Heart left ventricle (tissue), 16 donors: ENCODE data around the gene FAAP100. TPM values are rescaled to one million over a fixed set of nuclear protein-coding genes. Genes with fewer than 3 reads are reported as not detected.
A peak's percentile ranks its signal among the peaks of the same experiment; 100 is the strongest.

ENCODE experiments used
- ATAC-seq, 4 donors: fragments of 200-7000 bp; cut with Tn5 transposase; one replicate each; pipeline ENCODE4 v1.9.1; 2020 to 2022; ENCODE audit warnings: moderate library complexity in 4 of 4, mild to moderate bottlenecking in 3 of 4, moderate number of reproducible peaks in 1 of 4
- DNase-seq, 5 donors: peaks; one replicate each; pipeline ENCODE4 v3.0.0-alpha.2; 2020
- H3K27ac ChIP-seq, 12 donors: fragments of 200-600 bp; sonication (generic) in 4 of 12; one replicate each; pipeline versions ENCODE4 v1.5.0 to v1.8.0; 2016 to 2022; ENCODE audit warnings: mild to moderate bottlenecking in 2 of 12
- H3K27me3 ChIP-seq, 9 donors: fragments of 200-600 bp; sonication (generic) in 2 of 9; one replicate each; pipeline versions ENCODE4 v1.5.1 to v1.8.0; 2016 to 2022; ENCODE audit warnings: mild to moderate bottlenecking in 3 of 9
- H3K36me3 ChIP-seq, 9 donors: fragments of 200-600 bp; sonication (generic) in 2 of 9; one replicate each; pipeline versions ENCODE4 v1.5.0 to v1.8.0; 2018 to 2022; ENCODE audit warnings: mild to moderate bottlenecking in 2 of 9
- H3K4me1 ChIP-seq, 12 donors: fragments of 200-600 bp; sonication (generic) in 4 of 12; one replicate each; pipeline versions ENCODE4 v1.5.0 to v1.8.0; 2016 to 2022; ENCODE audit warnings: mild to moderate bottlenecking in 3 of 12
- H3K4me3 ChIP-seq, 12 donors: fragments of 200-600 bp; sonication (generic) in 4 of 12; one replicate each; pipeline versions ENCODE4 v1.5.0 to v1.8.0; 2017 to 2022; ENCODE audit warnings: mild to moderate bottlenecking in 9 of 12, moderate library complexity in 4 of 12
- H3K9me3 ChIP-seq, 12 donors: fragments of 200-600 bp; sonication (generic) in 4 of 12; one replicate each; pipeline versions ENCODE4 v1.5.0 to v1.8.0; 2016 to 2022; ENCODE audit warnings: mild to moderate bottlenecking in 1 of 12
- POLR2A ChIP-seq, 2 donors: fragments of 450-650 bp; IDR thresholded peaks; one replicate each; pipeline ENCODE4 v1.6.1; 2017; ENCODE audit warnings: antibody characterized with exemption in 2 of 2, mild to moderate bottlenecking in 2 of 2, moderate library complexity in 2 of 2
- WGBS, 4 donors: extraction: QIAGEN DNeasy Blood & Tissue Kit in 2 of 4; methylation state at CpG; one replicate each; pipeline versions ENCODE4 v1.1.5 to v1.1.7; 2013 to 2018; 5-methylcytosine and 5-hydroxymethylcytosine counted together
- intact Hi-C, 10 donors: fragments of 100-400 bp; cut with DNase I; formaldehyde crosslinking; loops; one replicate each; pipeline versions ENCODE4 v1.11.1 to v1.14.2; 2022
- polyA plus RNA-seq, 2 donors: library from polyadenylated mRNA; stranded (reverse); fragments of 200-250 nt; gene quantifications; one replicate each; pipeline ENCODE4 v1.2.3, GENCODE V29; 2013
- total RNA-seq, 9 donors: library from RNA; depleted of rRNA in 2 of 9; stranded (reverse); fragments of >200 nt in 2 of 9; fragmentation: NEBNext Ultra II Directional in 3 of 9; extraction: Animal tissue kit (Norgen Biotek cat#: 25700) in 3 of 9; gene quantifications; one replicate each; pipeline versions ENCODE4 v1.1.0 to v1.2.4, GENCODE V29; 2016 to 2023
- TF ChIP-seq, protein P1 (sequence below), 12 donors: fragments of 200-600 bp; sonication (generic) in 4 of 12; IDR thresholded peaks; one replicate each; pipeline versions ENCODE4 v1.5.0 to v1.8.0; 2018 to 2022; ENCODE audit warnings: antibody characterized with exemption in 12 of 12, mild to moderate bottlenecking in 5 of 12
- donor health status: ischemic (EF 13 %, LVEDD 7.1; RV severe dilation, severe dysfunction).
- donor health status: healthy with polysubstance abuse.
- donor health status: DM: no; HTN: yes; CAD: no.
- donor health status: DM: no; HTN: no; CAD: no.
- donor health status: ischemic (EF 25% LVEDD 6.9; RV normal size, moderate dysfunction).
- donor health status: ischemic (EF 25% LVEDD 5.7; RV mildly dilated, moderate dysfunction).
- donor health status: healthy.
- donor health status: DM: yes; HTN: yes; CAD: no.
- donor health status: ischemic (EF 35%, LVEDD 5.7; RV mildly dilated, moderate dysfunction).
- donor health status: nonischemic (EF 11% LVEDD 7.7; RV severe dilation, severe dysfunction).
- donor health status: DM: yes; HTN: yes; CAD: no.
- donor health status: PGD.
- donor health status: ischemic (EF 29% LVEDD 5.4; RV normal size, mild dysfunction).
- donor health status: nonischemic (EF 23%, LVEDD 6.1; RV moderate dilation, normal function).

The FAAP100 gene
- total and polyA plus RNA-seq, 11 donors, result 10.1 to 21.6 (median 16.6) TPM

DNA sequence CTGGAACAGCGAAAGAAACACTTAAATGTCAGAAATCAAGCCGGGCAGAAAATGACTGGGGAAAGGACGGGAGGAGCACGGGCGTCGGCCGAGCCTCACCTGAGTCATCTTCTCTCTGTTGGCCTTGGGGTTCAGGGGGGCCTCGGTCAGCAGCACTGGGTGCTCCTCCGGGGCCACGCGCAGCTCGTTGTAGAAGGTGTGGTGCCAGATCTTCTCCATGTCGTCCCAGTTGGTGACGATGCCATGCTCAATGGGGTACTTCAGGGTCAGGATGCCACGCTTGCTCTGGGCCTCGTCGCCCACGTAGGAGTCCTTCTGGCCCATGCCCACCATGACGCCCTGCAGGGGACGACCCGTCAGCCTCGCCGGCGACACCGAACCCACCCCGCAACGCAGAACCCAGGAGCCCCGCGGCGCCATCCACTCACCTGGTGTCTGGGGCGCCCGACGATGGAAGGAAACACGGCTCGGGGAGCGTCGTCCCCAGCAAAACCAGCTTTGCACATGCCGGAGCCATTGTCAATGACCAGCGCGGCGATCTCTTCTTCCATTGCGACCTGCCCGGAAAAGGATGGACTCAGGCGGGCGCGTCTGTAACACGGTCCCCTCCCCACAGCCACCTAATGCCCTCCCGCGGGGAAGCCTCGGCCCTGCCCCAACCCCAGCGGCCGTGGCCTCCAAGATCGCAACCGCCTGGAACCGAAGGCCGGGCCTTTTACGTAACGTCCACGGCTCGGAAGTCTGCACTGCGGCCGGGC is 40.2 kb downstream of the FAAP100 start:
- H3K4me3 ChIP-seq, result peak overlapping the region; percentile 81 to 99 (median 94)
- peaks cover 0 to 4% (median 0%) of the 10 kb centered on the region in 12 donors for H3K9me3 ChIP-seq
- H3K4me1 ChIP-seq, result peaks cover 5 to 50% (median 31%) of the 10 kb centered on the region in 12 donors
- DNase-seq (peak in 2 of 5 donors; percentile 61 to 82), ATAC-seq (peak in 1 of 4 donors; percentile 1)
- intact Hi-C loops, result loop anchor here in 6 of 10 donors (2.0 to 10.0 kb wide), 8 partner anchors 27 to 353 kb away; partner anchors contain the start of genes BAHCC1 (in 2 of the 6), FAAP100 (in 1 of the 6) and P4HB (in 1 of the 6)
- TF ChIP-seq, protein P1, sequence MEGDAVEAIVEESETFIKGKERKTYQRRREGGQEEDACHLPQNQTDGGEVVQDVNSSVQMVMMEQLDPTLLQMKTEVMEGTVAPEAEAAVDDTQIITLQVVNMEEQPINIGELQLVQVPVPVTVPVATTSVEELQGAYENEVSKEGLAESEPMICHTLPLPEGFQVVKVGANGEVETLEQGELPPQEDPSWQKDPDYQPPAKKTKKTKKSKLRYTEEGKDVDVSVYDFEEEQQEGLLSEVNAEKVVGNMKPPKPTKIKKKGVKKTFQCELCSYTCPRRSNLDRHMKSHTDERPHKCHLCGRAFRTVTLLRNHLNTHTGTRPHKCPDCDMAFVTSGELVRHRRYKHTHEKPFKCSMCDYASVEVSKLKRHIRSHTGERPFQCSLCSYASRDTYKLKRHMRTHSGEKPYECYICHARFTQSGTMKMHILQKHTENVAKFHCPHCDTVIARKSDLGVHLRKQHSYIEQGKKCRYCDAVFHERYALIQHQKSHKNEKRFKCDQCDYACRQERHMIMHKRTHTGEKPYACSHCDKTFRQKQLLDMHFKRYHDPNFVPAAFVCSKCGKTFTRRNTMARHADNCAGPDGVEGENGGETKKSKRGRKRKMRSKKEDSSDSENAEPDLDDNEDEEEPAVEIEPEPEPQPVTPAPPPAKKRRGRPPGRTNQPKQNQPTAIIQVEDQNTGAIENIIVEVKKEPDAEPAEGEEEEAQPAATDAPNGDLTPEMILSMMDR (IDR thresholded peaks at IDR 0.05), result no peak
- TF ChIP-seq POLR2A (IDR thresholded peaks at IDR 0.05), result no peak
- no peaks in the 10 kb centered on the region for H3K27me3 ChIP-seq
- peaks cover 18 to 44% (median 37%) of the 10 kb centered on the region in 9 donors for H3K36me3 ChIP-seq
- 0 to 1% (median 0%) methylated on average over 28 to 62 of the region's 62 CpGs for WGBS, 4 donors
- peak overlapping the region; percentile 96 to 100 (median 100) for H3K27ac ChIP-seq

DNA sequence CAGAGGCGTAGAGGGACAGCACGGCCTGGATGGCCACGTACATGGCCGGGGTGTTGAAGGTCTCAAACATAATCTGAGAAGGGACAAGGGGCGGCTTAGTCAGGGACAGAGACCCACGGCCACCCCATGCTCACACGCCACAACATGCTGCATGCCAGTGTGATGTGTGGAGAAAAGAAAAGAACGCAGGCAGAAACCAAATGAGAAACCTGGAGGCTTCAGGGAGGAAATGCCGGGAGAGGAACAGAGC is 40.7 kb downstream of the FAAP100 start:
- ATAC-seq (no peak), DNase-seq (no peak)
- Histone ChIP-seq H3K4me3 (peak overlapping the region; percentile 81 to 99 (median 94)), H3K9me3 (peaks cover 0 to 4% (median 0%) of the 10 kb centered on the region in 12 donors), H3K27ac (peak overlapping the region; percentile 96 to 100 (median 100)), H3K4me1 (peaks cover 2 to 45% (median 26%) of the 10 kb centered on the region in 12 donors), H3K27me3 (no peaks in the 10 kb centered on the region), H3K36me3 (peaks cover 18 to 44% (median 37%) of the 10 kb centered on the region in 9 donors)
- intact Hi-C loops, result loop anchor here in 5 of 10 donors (2.0 to 10.0 kb wide), 7 partner anchors 41 to 353 kb away; partner anchors contain the start of genes BAHCC1 (in 2 of the 5), FAAP100 (in 1 of the 5) and P4HB (in 1 of the 5)
- TF ChIP-seq, protein P1 (IDR thresholded peaks at IDR 0.05), result no peak
- no peak for TF ChIP-seq POLR2A (IDR thresholded peaks at IDR 0.05)
- WGBS, 4 donors, result 0 to 2% (median 1%) methylated on average over 9 of the region's 9 CpGs

DNA sequence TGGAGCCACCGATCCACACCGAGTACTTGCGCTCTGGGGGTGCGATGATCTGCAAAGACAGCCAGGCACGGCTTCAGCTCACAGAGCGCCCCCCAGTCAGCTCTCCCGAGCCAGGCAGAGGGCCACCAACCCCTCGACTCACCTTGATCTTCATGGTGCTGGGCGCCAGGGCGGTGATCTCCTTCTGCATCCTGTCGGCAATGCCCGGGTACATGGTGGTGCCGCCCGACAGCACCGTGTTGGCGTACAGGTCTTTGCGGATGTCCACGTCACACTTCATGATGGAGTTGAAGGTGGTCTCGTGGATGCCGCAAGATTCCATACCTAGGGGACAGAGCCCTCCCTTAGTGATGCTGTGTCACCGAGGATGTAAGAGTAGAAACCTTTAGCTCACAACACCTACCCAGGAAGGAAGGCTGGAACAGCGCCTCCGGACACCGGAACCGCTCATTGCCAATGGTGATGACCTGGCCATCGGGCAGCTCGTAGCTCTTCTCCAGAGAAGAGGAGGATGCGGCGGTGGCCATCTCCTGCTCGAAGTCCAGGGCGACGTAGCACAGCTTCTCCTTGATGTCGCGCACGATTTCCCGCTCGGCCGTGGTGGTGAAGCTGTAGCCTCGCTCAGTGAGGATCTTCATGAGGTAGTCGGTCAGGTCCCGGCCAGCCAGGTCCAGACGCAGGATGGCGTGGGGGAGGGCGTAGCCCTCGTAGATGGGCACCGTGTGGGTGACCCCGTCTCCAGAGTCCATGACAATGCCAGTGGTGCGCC is 41.2 kb downstream of the FAAP100 start:
- Histone ChIP-seq H3K9me3 (peaks cover 0 to 4% (median 0%) of the 10 kb centered on the region in 12 donors), H3K27me3 (no peaks in the 10 kb centered on the region), H3K27ac (peak overlapping the region; percentile 96 to 100 (median 100)), H3K4me1 (peaks cover 0 to 40% (median 21%) of the 10 kb centered on the region in 12 donors), H3K36me3 (peaks cover 18 to 44% (median 37%) of the 10 kb centered on the region in 9 donors), H3K4me3 (peak overlapping the region; percentile 81 to 99 (median 94))
- DNase-seq (peak in 2 of 5 donors; percentile 54 to 64), ATAC-seq (no peak)
- TF ChIP-seq, protein P1 (IDR thresholded peaks at IDR 0.05), result no peak
- TF ChIP-seq POLR2A (IDR thresholded peaks at IDR 0.05), result no peak
- intact Hi-C loops, result loop anchor here in 5 of 10 donors (2.0 to 10.0 kb wide), 7 partner anchors 41 to 354 kb away; partner anchors contain the start of genes BAHCC1 (in 2 of the 5), FAAP100 (in 1 of the 5) and P4HB (in 1 of the 5)
- WGBS, 4 donors, result 1 to 4% (median 2%) methylated on average over 26 to 48 of the region's 48 CpGs
